Testis (tissue), 2 donors: ENCODE results near the gene PLCXD1.

Source experiments
- CTCF ChIP-seq, 3 experiments: fragments of 450-650 bp in 2 of 3; fragments of 200-600 bp in 1 of 3; sonication (generic) in 1 of 3; IDR thresholded peaks; one replicate each; pipeline ENCODE4 v1.5.1; 2016 to 2019; ENCODE audit warnings: antibody characterized with exemption in 3 of 3, mild to moderate bottlenecking in 2 of 3, moderate library complexity in 1 of 3
- POLR2A ChIP-seq: fragments of 450-650 bp; IDR thresholded peaks from one replicate; pipeline ENCODE4 v1.6.1; 2017; ENCODE audit warnings: antibody characterized with exemption, mild to moderate bottlenecking, moderate library complexity

- TF ChIP-seq POLR2A (no peak), CTCF (IDR thresholded peaks at IDR 0.05) (no peak)
Observed at GRCh38 chrX:344371-344901, 63.3 kb downstream of the PLCXD1 start.
